Measurements from ENCODE around the gene RBPJ.

Gene RBPJ

GRCh38 chr4:26412381-26413372 lies 91.9 kb downstream of the RBPJ start:
- Histone ChIP-seq H3K27ac (ENCODE audit: low read depth in 2 of 2, low read length in 2 of 2) (no peak overlapping the region), H3K4me3 (ENCODE audit: low read length in 2 of 2) (no peak overlapping the region), H3K9me3 (ENCODE audit: control insufficient read depth in 2 of 2, low read length in 2 of 2) (no peaks in the 10 kb centered on the region), H3K4me1 (ENCODE audit: control insufficient read depth in 2 of 2, insufficient read depth in 2 of 2, low read length in 2 of 2) (no peaks in the 10 kb centered on the region), H3K36me3 (ENCODE audit: control insufficient read depth in 2 of 2, insufficient read depth in 2 of 2, low read length in 2 of 2) (peaks cover 10 to 13% of the 10 kb centered on the region in 2 donors), H3K9ac (ENCODE audit: low read depth in 1 of 2, low read length in 2 of 2) (no peak overlapping the region), H3K27me3 (ENCODE audit: control insufficient read depth in 2 of 2, insufficient read depth in 2 of 2, low read length in 2 of 2) (no peaks in the 10 kb centered on the region)

GRCh38 chr4:26413582-26413981 lies 92.8 kb downstream of the RBPJ start:
- H3K27ac ChIP-seq (ENCODE audit: low read depth in 2 of 2, low read length in 2 of 2), result no peak overlapping the region
- H3K4me1 ChIP-seq (ENCODE audit: control insufficient read depth in 2 of 2, insufficient read depth in 2 of 2, low read length in 2 of 2), result no peaks in the 10 kb centered on the region
- no peak overlapping the region for H3K4me3 ChIP-seq (ENCODE audit: low read length in 2 of 2)
- H3K9ac ChIP-seq (ENCODE audit: low read depth in 1 of 2, low read length in 2 of 2), result no peak overlapping the region
- no peaks in the 10 kb centered on the region for H3K9me3 ChIP-seq (ENCODE audit: control insufficient read depth in 2 of 2, low read length in 2 of 2)
- no peaks in the 10 kb centered on the region for H3K27me3 ChIP-seq (ENCODE audit: control insufficient read depth in 2 of 2, insufficient read depth in 2 of 2, low read length in 2 of 2)
- H3K36me3 ChIP-seq (ENCODE audit: control insufficient read depth in 2 of 2, insufficient read depth in 2 of 2, low read length in 2 of 2), result peaks cover 10 to 13% of the 10 kb centered on the region in 2 donors

GRCh38 chr4:26418107-26418506 lies 97.3 kb downstream of the RBPJ start:
- H3K9ac ChIP-seq (ENCODE audit: low read depth in 1 of 2, low read length in 2 of 2), result no peak overlapping the region
- no peak overlapping the region for H3K27ac ChIP-seq (ENCODE audit: low read depth in 2 of 2, low read length in 2 of 2)
- H3K36me3 ChIP-seq (ENCODE audit: control insufficient read depth in 2 of 2, insufficient read depth in 2 of 2, low read length in 2 of 2), result peaks cover 18 to 25% of the 10 kb centered on the region in 2 donors
- no peaks in the 10 kb centered on the region for H3K27me3 ChIP-seq (ENCODE audit: control insufficient read depth in 2 of 2, insufficient read depth in 2 of 2, low read length in 2 of 2)
- H3K4me1 ChIP-seq (ENCODE audit: control insufficient read depth in 2 of 2, insufficient read depth in 2 of 2, low read length in 2 of 2), result no peaks in the 10 kb centered on the region
- H3K9me3 ChIP-seq (ENCODE audit: control insufficient read depth in 2 of 2, low read length in 2 of 2), result no peaks in the 10 kb centered on the region
- no peak overlapping the region for H3K4me3 ChIP-seq (ENCODE audit: low read length in 2 of 2)

- Histone ChIP-seq H3K9ac (ENCODE audit: low read depth in 1 of 2, low read length in 2 of 2) (no peak overlapping the region), H3K4me3 (ENCODE audit: low read length in 2 of 2) (no peak overlapping the region), H3K4me1 (ENCODE audit: control insufficient read depth in 2 of 2, insufficient read depth in 2 of 2, low read length in 2 of 2) (no peaks in the 10 kb centered on the region), H3K9me3 (ENCODE audit: control insufficient read depth in 2 of 2, low read length in 2 of 2) (no peaks in the 10 kb centered on the region), H3K27ac (ENCODE audit: low read depth in 2 of 2, low read length in 2 of 2) (no peak overlapping the region), H3K36me3 (ENCODE audit: control insufficient read depth in 2 of 2, insufficient read depth in 2 of 2, low read length in 2 of 2) (peaks cover 18 to 25% of the 10 kb centered on the region in 2 donors), H3K27me3 (ENCODE audit: control insufficient read depth in 2 of 2, insufficient read depth in 2 of 2, low read length in 2 of 2) (no peaks in the 10 kb centered on the region)
These were observed 98.0 kb downstream of the RBPJ start for GRCh38 chr4:26418850-26419249.

DNA sequence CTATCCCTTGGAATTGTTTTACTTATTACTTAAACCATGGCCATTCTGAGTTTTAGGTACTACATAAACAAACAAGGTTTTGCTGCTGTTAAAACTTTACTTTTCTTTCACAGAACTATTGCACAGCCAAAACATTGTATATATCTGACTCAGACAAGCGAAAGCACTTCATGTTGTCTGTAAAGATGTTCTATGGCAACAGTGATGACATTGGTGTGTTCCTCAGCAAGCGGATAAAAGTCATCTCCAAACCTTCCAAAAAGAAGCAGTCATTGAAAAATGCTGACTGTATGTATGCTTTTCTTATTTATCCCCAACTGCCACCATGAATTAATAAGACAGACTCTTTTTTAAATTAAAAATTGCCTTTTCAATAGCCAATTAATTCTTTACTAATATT lies 99.6 kb downstream of the RBPJ start:
- H3K27ac ChIP-seq (ENCODE audit: low read depth in 2 of 2, low read length in 2 of 2), result no peak overlapping the region
- H3K4me3 ChIP-seq (ENCODE audit: low read length in 2 of 2), result no peak overlapping the region
- no peaks in the 10 kb centered on the region for H3K9me3 ChIP-seq (ENCODE audit: control insufficient read depth in 2 of 2, low read length in 2 of 2)
- H3K9ac ChIP-seq (ENCODE audit: low read depth in 1 of 2, low read length in 2 of 2), result no peak overlapping the region
- H3K27me3 ChIP-seq (ENCODE audit: control insufficient read depth in 2 of 2, insufficient read depth in 2 of 2, low read length in 2 of 2), result no peaks in the 10 kb centered on the region
- H3K36me3 ChIP-seq (ENCODE audit: control insufficient read depth in 2 of 2, insufficient read depth in 2 of 2, low read length in 2 of 2), result peaks cover 24 to 28% of the 10 kb centered on the region in 2 donors
- no peaks in the 10 kb centered on the region for H3K4me1 ChIP-seq (ENCODE audit: control insufficient read depth in 2 of 2, insufficient read depth in 2 of 2, low read length in 2 of 2)

DNA sequence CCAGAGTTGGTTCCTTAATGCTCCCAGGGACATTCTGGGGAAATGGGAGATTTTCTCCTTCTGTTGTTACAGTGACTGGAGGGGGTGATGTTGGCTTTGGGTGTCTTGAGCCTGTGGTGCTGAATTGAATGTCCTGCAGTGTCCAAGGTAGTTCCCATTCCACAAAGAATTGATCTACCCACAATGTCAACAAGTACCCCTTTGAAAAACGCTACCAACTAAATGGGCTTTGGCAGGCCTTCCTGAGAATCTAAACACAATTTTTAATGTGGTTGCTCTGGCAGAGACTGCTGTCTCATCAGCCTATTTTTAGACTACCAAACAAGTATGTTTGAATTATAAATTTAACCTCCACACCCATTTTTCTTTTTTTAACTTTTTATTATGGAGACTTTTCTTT lies 100.1 kb downstream of the RBPJ start:
- peaks cover 22 to 25% of the 10 kb centered on the region in 2 donors for H3K36me3 ChIP-seq (ENCODE audit: control insufficient read depth in 2 of 2, insufficient read depth in 2 of 2, low read length in 2 of 2)
- no peaks in the 10 kb centered on the region for H3K27me3 ChIP-seq (ENCODE audit: control insufficient read depth in 2 of 2, insufficient read depth in 2 of 2, low read length in 2 of 2)
- H3K4me3 ChIP-seq (ENCODE audit: low read length in 2 of 2), result no peak overlapping the region
- no peak overlapping the region for H3K27ac ChIP-seq (ENCODE audit: low read depth in 2 of 2, low read length in 2 of 2)
- no peaks in the 10 kb centered on the region for H3K9me3 ChIP-seq (ENCODE audit: control insufficient read depth in 2 of 2, low read length in 2 of 2)
- no peaks in the 10 kb centered on the region for H3K4me1 ChIP-seq (ENCODE audit: control insufficient read depth in 2 of 2, insufficient read depth in 2 of 2, low read length in 2 of 2)
- no peak overlapping the region for H3K9ac ChIP-seq (ENCODE audit: low read depth in 1 of 2, low read length in 2 of 2)

- no peak overlapping the region for H3K9ac ChIP-seq (ENCODE audit: low read depth in 1 of 2, low read length in 2 of 2)
- peaks cover 27 to 32% of the 10 kb centered on the region in 2 donors for H3K36me3 ChIP-seq (ENCODE audit: control insufficient read depth in 2 of 2, insufficient read depth in 2 of 2, low read length in 2 of 2)
- H3K4me3 ChIP-seq (ENCODE audit: low read length in 2 of 2), result no peak overlapping the region
- H3K9me3 ChIP-seq (ENCODE audit: control insufficient read depth in 2 of 2, low read length in 2 of 2), result no peaks in the 10 kb centered on the region
- no peak overlapping the region for H3K27ac ChIP-seq (ENCODE audit: low read depth in 2 of 2, low read length in 2 of 2)
- H3K27me3 ChIP-seq (ENCODE audit: control insufficient read depth in 2 of 2, insufficient read depth in 2 of 2, low read length in 2 of 2), result no peaks in the 10 kb centered on the region
- no peaks in the 10 kb centered on the region for H3K4me1 ChIP-seq (ENCODE audit: control insufficient read depth in 2 of 2, insufficient read depth in 2 of 2, low read length in 2 of 2)
These were observed 103.3 kb downstream of the RBPJ start for GRCh38 chr4:26424153-26424552.

DNA sequence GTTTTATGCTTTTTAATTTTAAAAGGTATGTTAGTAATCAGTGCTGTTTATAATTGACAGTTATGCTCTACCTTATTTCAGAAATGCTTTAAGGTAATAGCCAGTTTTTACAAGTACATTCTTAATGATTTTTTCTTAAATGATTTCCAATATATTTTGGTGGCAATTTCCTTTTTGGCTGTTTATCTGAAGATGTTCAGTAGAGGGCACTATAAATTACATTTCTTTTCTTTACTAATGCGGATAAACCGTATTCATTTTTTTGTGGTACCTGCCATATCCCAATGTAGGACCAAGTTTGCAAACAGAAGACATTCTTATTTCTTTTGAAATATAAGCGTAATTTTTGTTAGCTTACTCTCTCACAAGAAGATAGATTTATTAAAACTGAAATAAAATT lies 104.0 kb downstream of the RBPJ start:
- H3K4me1 ChIP-seq (ENCODE audit: control insufficient read depth in 2 of 2, insufficient read depth in 2 of 2, low read length in 2 of 2), result no peaks in the 10 kb centered on the region
- H3K4me3 ChIP-seq (ENCODE audit: low read length in 2 of 2), result no peak overlapping the region
- no peaks in the 10 kb centered on the region for H3K9me3 ChIP-seq (ENCODE audit: control insufficient read depth in 2 of 2, low read length in 2 of 2)
- H3K27ac ChIP-seq (ENCODE audit: low read depth in 2 of 2, low read length in 2 of 2), result no peak overlapping the region
- H3K27me3 ChIP-seq (ENCODE audit: control insufficient read depth in 2 of 2, insufficient read depth in 2 of 2, low read length in 2 of 2), result no peaks in the 10 kb centered on the region
- peaks cover 33 to 37% of the 10 kb centered on the region in 2 donors for H3K36me3 ChIP-seq (ENCODE audit: control insufficient read depth in 2 of 2, insufficient read depth in 2 of 2, low read length in 2 of 2)
- H3K9ac ChIP-seq (ENCODE audit: low read depth in 1 of 2, low read length in 2 of 2), result no peak overlapping the region

DNA sequence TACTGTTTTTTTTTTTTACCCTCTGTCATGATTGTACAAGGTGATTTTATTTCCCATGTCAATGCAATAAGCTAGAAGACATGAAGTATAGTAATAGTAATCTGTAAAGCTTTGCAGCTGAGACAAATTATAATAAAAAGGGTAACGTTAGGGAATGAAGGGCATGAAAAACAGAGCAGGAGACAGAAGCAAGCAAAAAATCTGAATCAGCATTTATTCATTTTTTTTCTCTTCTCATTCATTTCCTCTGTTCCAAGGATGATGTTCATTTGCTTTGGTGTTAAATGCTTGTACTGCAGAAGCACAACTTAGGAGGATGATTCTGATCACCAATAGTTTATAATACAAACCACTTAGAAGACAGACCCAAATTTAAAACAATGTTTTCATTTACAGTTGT lies 105.1 kb downstream of the RBPJ start:
- Histone ChIP-seq H3K4me3 (ENCODE audit: low read length in 2 of 2) (no peak overlapping the region), H3K27me3 (ENCODE audit: control insufficient read depth in 2 of 2, insufficient read depth in 2 of 2, low read length in 2 of 2) (no peaks in the 10 kb centered on the region), H3K4me1 (ENCODE audit: control insufficient read depth in 2 of 2, insufficient read depth in 2 of 2, low read length in 2 of 2) (no peaks in the 10 kb centered on the region), H3K36me3 (ENCODE audit: control insufficient read depth in 2 of 2, insufficient read depth in 2 of 2, low read length in 2 of 2) (peaks cover 39 to 42% of the 10 kb centered on the region in 2 donors), H3K9me3 (ENCODE audit: control insufficient read depth in 2 of 2, low read length in 2 of 2) (no peaks in the 10 kb centered on the region), H3K9ac (ENCODE audit: low read depth in 1 of 2, low read length in 2 of 2) (no peak overlapping the region), H3K27ac (ENCODE audit: low read depth in 2 of 2, low read length in 2 of 2) (no peak overlapping the region)

GRCh38 chr4:26426892-26427291 lies 106.1 kb downstream of the RBPJ start:
- peaks cover 38 to 39% of the 10 kb centered on the region in 2 donors for H3K36me3 ChIP-seq (ENCODE audit: control insufficient read depth in 2 of 2, insufficient read depth in 2 of 2, low read length in 2 of 2)
- H3K27ac ChIP-seq (ENCODE audit: low read depth in 2 of 2, low read length in 2 of 2), result no peak overlapping the region
- H3K4me3 ChIP-seq (ENCODE audit: low read length in 2 of 2), result no peak overlapping the region
- no peaks in the 10 kb centered on the region for H3K9me3 ChIP-seq (ENCODE audit: control insufficient read depth in 2 of 2, low read length in 2 of 2)
- no peak overlapping the region for H3K9ac ChIP-seq (ENCODE audit: low read depth in 1 of 2, low read length in 2 of 2)
- H3K4me1 ChIP-seq (ENCODE audit: control insufficient read depth in 2 of 2, insufficient read depth in 2 of 2, low read length in 2 of 2), result no peaks in the 10 kb centered on the region
- H3K27me3 ChIP-seq (ENCODE audit: control insufficient read depth in 2 of 2, insufficient read depth in 2 of 2, low read length in 2 of 2), result no peaks in the 10 kb centered on the region

Measured in mucosa of rectum (tissue), 2 donors.